Central memory CD8-positive, alpha-beta T cell (primary cell): ENCODE data around the gene ADARB1.

Experiments used
- ATAC-seq: fragments of 150-1000 bp; cut with Tn5 transposase; replicated peaks from 2 replicates; pipeline ENCODE4 v1.10.0; 2022; ENCODE audit warnings: mild to moderate bottlenecking, moderate FRiP score, moderate number of reproducible peaks; ENCODE audit not compliant: poor library complexity, severe bottlenecking; ENCODE audit errors: extremely low read depth
- DNase-seq, 2 donors: peaks; one replicate each; pipeline ENCODE4 v3.0.0; 2021; ENCODE audit warnings: low spot score in 2 of 2
- H3K27ac Mint-ChIP-seq: one replicate; pipeline ENCODE4 v1.8.0; 2022; ENCODE audit warnings: low read depth, mild to moderate bottlenecking, moderate library complexity, mixed read lengths
- H3K27me3 Mint-ChIP-seq: one replicate; pipeline ENCODE4 v1.8.0; 2022; ENCODE audit warnings: mixed read lengths
- H3K36me3 Mint-ChIP-seq: one replicate; pipeline ENCODE4 v1.8.0; 2022; ENCODE audit warnings: mild to moderate bottlenecking, moderate library complexity, mixed read lengths; ENCODE audit not compliant: insufficient read depth
- H3K4me1 Mint-ChIP-seq: one replicate; pipeline ENCODE4 v1.8.0; 2022; ENCODE audit warnings: mixed read lengths
- H3K4me3 Mint-ChIP-seq: one replicate; pipeline ENCODE4 v1.8.0; 2022; ENCODE audit warnings: mild to moderate bottlenecking, moderate library complexity, mixed read lengths
- H3K9me3 Mint-ChIP-seq: one replicate; pipeline ENCODE4 v1.8.0; 2022; ENCODE audit warnings: mixed read lengths

The ADARB1 gene

DNA sequence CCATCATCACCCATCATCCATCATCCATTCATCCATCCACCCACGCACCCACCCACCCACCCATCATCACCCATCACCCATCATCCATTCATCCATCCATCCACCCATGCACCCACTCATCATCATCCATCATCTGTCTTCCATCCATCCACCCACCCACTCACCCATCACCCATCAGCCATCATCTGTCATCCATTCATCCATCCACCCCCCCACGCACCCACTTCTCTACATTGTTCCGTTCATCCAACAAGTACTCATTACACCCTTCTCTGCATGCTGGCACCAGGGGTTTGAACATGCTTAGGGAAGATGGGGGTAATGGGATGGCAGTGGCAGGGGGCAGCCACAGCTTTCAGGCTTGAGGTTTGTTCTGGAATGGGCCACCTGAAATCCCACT, 82.1 kb downstream of the ADARB1 start:
- Mint-ChIP-seq H3K9me3 (no peaks in the 10 kb centered on the region), H3K27me3 (no peaks in the 10 kb centered on the region), H3K4me3 (no peak overlapping the region), H3K27ac (no peak overlapping the region), H3K4me1 (peaks cover 30% of the 10 kb centered on the region), H3K36me3 (no peaks in the 10 kb centered on the region)
- ATAC-seq (no peak), DNase-seq (no peak)

- Mint-ChIP-seq H3K9me3 (no peaks in the 10 kb centered on the region), H3K4me3 (no peak overlapping the region), H3K27me3 (no peaks in the 10 kb centered on the region), H3K36me3 (peaks cover under 1% of the 10 kb centered on the region), H3K27ac (no peak overlapping the region), H3K4me1 (peaks cover 18% of the 10 kb centered on the region)
- ATAC-seq (no peak), DNase-seq (no peak)
Measured at GRCh38 chr21:45157932-45158331, 83.6 kb downstream of the ADARB1 start.

GRCh38 chr21:45158491-45159423, 84.4 kb downstream of the ADARB1 start:
- H3K4me1 Mint-ChIP-seq = peaks cover 12% of the 10 kb centered on the region
- H3K4me3 Mint-ChIP-seq = no peak overlapping the region
- no peaks in the 10 kb centered on the region for H3K27me3 Mint-ChIP-seq
- H3K36me3 Mint-ChIP-seq = peaks cover 2% of the 10 kb centered on the region
- H3K9me3 Mint-ChIP-seq = no peaks in the 10 kb centered on the region
- no peak overlapping the region for H3K27ac Mint-ChIP-seq
- DNase-seq (no peak), ATAC-seq (no peak)

DNA sequence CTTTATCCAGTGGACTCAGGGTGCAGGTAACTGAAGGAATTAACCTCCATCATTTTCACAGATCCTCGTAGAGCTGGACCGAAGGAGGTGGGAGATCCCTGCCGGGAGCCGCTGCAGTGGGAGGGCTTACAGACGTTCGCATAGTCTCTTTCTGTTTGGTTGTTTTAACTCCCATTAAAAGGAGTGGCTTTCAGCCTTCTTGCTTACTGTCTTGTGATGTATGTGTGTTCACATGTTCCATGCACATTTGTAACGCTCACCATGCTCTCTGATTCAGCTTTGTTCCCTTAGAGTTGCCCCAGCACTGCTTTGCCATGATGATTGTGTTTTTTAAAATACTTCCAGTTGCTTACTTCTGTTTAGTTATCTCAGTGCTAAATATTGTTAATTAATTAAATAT, 85.8 kb downstream of the ADARB1 start:
- no peak for DNase-seq
- H3K36me3 Mint-ChIP-seq = peaks cover 2% of the 10 kb centered on the region
- H3K27me3 Mint-ChIP-seq = no peaks in the 10 kb centered on the region
- no peak for ATAC-seq
- H3K4me3 Mint-ChIP-seq = no peak overlapping the region
- H3K27ac Mint-ChIP-seq = no peak overlapping the region
- H3K4me1 Mint-ChIP-seq = peaks cover 6% of the 10 kb centered on the region
- no peaks in the 10 kb centered on the region for H3K9me3 Mint-ChIP-seq

DNA sequence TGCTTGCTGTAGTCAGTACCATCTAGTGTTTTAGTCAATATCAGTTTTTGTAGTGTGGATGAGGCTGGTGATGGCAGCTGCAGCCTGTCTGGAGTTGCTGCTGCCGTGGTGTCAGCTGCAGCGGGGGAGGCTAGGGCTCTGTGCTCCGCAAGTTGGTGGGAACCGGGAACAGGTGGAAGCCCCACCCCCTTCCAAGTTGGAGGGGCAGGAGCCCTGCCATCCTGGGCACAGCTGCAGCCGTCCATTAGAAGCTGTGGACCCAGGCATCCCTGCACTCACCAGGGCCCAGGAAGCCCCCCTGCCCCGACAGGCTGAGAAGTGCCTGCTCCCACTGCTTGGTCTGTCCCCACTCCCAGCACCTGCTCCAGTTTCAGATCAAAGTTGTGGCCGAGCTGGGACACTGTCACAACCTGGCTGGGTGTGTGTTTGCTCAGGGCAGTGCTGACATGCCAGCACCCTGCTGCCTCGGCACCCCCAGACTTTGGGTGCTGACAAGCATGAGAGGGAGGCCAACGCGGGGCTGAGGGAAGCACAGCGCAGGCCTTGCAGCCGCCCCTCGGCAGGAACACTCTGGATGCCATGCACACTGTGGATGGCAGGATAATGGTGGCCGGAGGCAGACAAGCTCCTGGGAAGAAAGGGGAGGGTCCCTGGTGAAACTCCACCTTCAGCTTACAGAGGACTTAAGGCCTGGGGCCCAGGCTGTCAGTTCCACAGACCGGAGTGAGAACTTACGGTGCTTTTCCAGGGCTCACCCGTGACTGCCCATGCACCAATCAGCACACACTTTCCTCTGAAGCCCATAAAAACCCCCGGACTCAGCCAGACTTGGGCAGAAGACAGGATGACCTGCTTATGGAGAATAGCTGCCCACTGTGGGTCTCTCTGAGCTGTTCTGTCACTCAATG, 86.9 kb downstream of the ADARB1 start:
- Mint-ChIP-seq H3K4me3 (no peak overlapping the region), H3K4me1 (no peaks in the 10 kb centered on the region), H3K27me3 (no peaks in the 10 kb centered on the region), H3K9me3 (no peaks in the 10 kb centered on the region), H3K36me3 (peaks cover 2% of the 10 kb centered on the region), H3K27ac (no peak overlapping the region)
- DNase-seq (no peak), ATAC-seq (no peak)

- H3K27me3 Mint-ChIP-seq = no peaks in the 10 kb centered on the region
- H3K4me3 Mint-ChIP-seq = no peak overlapping the region
- H3K27ac Mint-ChIP-seq = no peak overlapping the region
- DNase-seq (no peak), ATAC-seq (no peak)
- H3K4me1 Mint-ChIP-seq = no peaks in the 10 kb centered on the region
- H3K36me3 Mint-ChIP-seq = peaks cover 2% of the 10 kb centered on the region
- no peaks in the 10 kb centered on the region for H3K9me3 Mint-ChIP-seq
Measured at GRCh38 chr21:45162115-45162514, 87.7 kb downstream of the ADARB1 start.

DNA sequence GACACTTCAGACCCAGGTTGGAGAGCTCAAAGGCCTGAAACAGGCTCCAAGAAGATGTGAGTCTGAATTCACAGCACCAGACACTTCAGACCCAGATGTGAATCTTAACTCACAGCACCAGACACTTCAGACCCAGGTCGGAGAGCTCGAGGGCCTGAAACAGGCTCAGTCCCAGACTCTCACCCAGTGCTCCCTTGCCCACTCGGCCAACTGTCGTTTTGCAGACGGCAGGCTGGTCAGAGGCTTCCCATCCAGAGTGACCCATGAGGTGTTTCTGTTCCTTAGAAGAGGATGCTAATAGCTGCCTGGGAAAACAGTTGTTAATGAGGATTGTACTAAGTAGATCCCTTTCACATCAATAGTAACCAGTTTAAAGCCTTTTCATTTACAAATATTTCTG, 88.4 kb downstream of the ADARB1 start:
- Mint-ChIP-seq H3K36me3 (peaks cover 2% of the 10 kb centered on the region), H3K27me3 (no peaks in the 10 kb centered on the region), H3K9me3 (no peaks in the 10 kb centered on the region)

DNA sequence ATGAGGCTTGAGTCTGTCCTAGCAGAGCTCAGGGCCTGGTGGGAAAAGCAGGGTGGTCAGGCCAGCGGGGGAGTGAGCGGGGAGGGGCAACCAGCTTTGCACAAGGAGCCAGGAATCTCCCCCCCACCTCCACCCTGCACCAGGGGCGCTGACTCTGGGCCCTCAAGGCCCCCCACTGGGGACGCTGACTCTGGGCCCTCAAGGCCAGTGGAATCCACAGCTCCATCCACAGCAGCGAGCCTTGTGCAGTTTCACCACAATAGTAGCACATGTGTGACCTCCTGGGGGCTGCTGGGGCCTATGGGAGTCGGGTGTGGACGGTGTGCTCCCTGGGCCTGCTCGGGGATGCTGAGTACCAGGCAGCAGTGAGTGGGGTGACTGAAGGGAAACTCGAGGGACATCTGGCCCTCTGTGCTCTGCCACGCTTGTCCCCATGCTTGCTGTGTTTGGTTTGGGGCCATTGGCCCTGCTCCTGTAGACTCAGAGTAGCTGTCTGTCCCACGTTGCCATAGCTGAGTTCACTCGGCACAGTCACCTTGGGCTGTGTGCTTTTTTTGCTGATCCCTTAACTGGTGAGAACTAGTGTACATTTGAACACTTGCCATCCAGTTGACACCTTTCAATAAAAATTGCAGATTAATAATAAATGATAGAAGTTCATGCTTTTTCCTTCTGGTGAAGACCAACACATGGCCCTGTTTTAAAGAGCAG, 89.2 kb downstream of the ADARB1 start:
- DNase-seq (no peak), ATAC-seq (no peak)
- Mint-ChIP-seq H3K4me3 (no peak overlapping the region), H3K36me3 (peaks cover 2% of the 10 kb centered on the region), H3K4me1 (peaks cover 4% of the 10 kb centered on the region), H3K27ac (no peak overlapping the region), H3K9me3 (no peaks in the 10 kb centered on the region), H3K27me3 (no peaks in the 10 kb centered on the region)

More for the DNA sequence above, 88.4 kb downstream of the ADARB1 start:
- ATAC-seq = no peak
- no peak for DNase-seq
- Mint-ChIP-seq H3K27ac (no peak overlapping the region), H3K4me3 (no peak overlapping the region), H3K4me1 (no peaks in the 10 kb centered on the region)

DNA sequence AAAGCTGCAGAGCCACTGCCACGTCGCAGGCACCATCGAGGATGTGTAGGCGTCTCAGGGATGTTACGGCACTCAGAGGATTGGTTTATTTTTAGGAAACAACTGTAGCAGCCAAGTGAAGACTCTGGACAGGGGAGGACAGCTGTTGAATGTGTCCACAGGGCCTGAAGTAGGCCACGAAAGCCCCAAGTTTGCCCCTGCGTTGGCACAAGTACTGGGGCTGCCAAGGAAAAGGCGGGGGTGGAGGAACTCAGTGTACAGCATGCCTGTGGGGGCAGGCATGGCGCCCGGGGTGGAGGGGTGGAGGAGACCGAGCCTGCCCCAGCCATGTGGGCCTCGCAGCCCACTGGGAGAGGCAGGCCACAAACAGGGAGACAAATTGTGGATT, 89.7 kb downstream of the ADARB1 start:
- H3K4me3 Mint-ChIP-seq = no peak overlapping the region
- DNase-seq (no peak), ATAC-seq (no peak)
- H3K27ac Mint-ChIP-seq = no peak overlapping the region
- H3K27me3 Mint-ChIP-seq = no peaks in the 10 kb centered on the region
- H3K36me3 Mint-ChIP-seq = peaks cover 2% of the 10 kb centered on the region
- H3K4me1 Mint-ChIP-seq = peaks cover 9% of the 10 kb centered on the region
- H3K9me3 Mint-ChIP-seq = no peaks in the 10 kb centered on the region

DNA sequence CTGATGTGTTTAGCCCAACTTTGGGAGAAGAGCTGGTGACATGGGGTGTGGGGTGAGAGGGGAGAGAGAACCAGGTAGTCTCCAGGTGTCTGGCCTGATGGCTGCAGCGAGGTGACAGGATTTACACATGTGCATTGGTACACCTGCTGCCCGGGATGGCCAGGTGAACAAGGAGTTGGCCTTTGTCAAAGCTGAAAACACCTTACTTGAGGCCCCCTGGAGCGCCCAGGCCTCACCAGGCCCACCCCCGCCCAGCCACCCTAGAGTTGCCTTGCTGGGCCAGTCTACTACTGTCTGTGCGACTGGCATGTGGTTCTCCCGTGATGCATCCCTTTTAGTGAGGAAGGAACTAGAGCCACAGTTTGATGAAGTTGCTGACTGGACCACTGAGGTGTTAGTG, 90.5 kb downstream of the ADARB1 start:
- Mint-ChIP-seq H3K27me3 (no peaks in the 10 kb centered on the region), H3K36me3 (peaks cover 2% of the 10 kb centered on the region), H3K4me3 (no peak overlapping the region), H3K4me1 (peaks cover 17% of the 10 kb centered on the region), H3K9me3 (no peaks in the 10 kb centered on the region), H3K27ac (no peak overlapping the region)
- DNase-seq (no peak), ATAC-seq (no peak)

- Mint-ChIP-seq H3K27ac (no peak overlapping the region), H3K27me3 (no peaks in the 10 kb centered on the region)
- no peak for ATAC-seq
Measured at GRCh38 chr21:45166931-45167330, 92.6 kb downstream of the ADARB1 start.

DNA sequence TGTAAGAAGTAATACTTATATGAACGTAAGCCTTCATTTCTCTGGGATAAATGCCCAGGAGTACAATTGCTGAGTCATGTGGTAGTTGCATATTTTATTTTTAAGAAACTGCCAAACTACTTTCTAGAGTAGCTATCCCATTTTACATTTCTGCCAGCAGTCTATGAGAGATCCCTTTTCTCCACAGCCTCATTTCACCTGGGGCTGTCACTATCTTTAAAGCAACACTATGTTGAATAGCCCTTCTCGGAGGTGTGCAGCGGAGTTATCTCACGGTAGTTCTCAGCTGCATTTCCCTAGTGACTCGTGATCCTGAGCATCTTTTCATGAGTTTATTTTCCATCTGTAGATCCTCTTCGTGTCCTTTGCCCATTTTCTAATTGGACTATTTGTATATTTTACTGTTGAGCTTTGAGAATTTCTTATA, 93.4 kb downstream of the ADARB1 start:
- no peaks in the 10 kb centered on the region for H3K27me3 Mint-ChIP-seq
- DNase-seq (no peak), ATAC-seq (no peak)
- H3K36me3 Mint-ChIP-seq = peaks cover 6% of the 10 kb centered on the region
- H3K4me1 Mint-ChIP-seq = peaks cover 23% of the 10 kb centered on the region
- H3K27ac Mint-ChIP-seq = no peak overlapping the region
- no peaks in the 10 kb centered on the region for H3K9me3 Mint-ChIP-seq
- H3K4me3 Mint-ChIP-seq = no peak overlapping the region

More at GRCh38 chr21:45166931-45167330, 92.6 kb downstream of the ADARB1 start:
- no peak overlapping the region for H3K4me3 Mint-ChIP-seq
- DNase-seq = no peak
- peaks cover 23% of the 10 kb centered on the region for H3K4me1 Mint-ChIP-seq
- H3K36me3 Mint-ChIP-seq = peaks cover 2% of the 10 kb centered on the region
- H3K9me3 Mint-ChIP-seq = no peaks in the 10 kb centered on the region
